MM.1S (cell line): ENCODE results near the gene SEC23A.

Experiments
- EZH2 ChIP-seq: fragments of 300-600 bp; sonication (generic); optimal IDR thresholded peaks from 2 replicates; pipeline ENCODE3; 2017; ENCODE audit warnings: low read depth, mild to moderate bottlenecking, antibody characterized with exemption, low read length, mixed read lengths
- EZH2phosphoT487 ChIP-seq: fragments of 300-600 bp; sonication (generic); IDR thresholded peaks from 2 replicates; pipeline ENCODE4 v1.6.1; 2018; ENCODE audit warnings: antibody characterized with exemption, low read length
- TF ChIP-seq, protein P1 (sequence below): fragments of 300-600 bp; sonication (generic); IDR thresholded peaks from 2 replicates; pipeline ENCODE4 v1.5.1; 2016; ENCODE audit warnings: antibody characterized with exemption, low read length, mixed read lengths

DNA sequence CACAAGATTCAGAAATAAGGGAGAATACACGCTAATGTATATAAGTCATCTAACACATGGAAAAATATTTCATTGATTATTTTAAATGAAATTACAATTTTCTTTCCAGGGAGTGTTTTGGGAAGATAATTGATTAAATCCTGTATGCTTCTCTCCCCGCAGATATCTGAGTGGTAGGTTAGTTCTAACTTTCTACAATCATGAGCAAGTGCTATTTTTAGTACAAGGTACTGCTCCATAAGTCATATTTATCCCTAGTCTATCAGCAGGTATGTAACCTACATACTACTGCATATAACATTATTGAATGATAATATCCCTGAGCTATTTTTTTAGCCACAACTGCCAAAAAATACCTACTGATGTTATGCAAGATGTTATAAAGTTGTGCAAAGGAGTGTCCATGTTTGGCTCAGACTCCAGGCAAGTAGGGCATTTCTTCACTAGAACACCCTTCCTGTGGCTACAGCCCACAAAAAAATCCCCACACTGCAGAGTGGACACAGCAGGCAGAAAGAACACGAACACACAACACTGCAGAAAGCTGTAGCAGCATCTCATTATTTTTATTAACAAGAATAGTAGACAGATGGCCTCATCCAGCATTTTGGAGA, 87.0 kb downstream of the SEC23A start:
- TF ChIP-seq, protein P1, sequence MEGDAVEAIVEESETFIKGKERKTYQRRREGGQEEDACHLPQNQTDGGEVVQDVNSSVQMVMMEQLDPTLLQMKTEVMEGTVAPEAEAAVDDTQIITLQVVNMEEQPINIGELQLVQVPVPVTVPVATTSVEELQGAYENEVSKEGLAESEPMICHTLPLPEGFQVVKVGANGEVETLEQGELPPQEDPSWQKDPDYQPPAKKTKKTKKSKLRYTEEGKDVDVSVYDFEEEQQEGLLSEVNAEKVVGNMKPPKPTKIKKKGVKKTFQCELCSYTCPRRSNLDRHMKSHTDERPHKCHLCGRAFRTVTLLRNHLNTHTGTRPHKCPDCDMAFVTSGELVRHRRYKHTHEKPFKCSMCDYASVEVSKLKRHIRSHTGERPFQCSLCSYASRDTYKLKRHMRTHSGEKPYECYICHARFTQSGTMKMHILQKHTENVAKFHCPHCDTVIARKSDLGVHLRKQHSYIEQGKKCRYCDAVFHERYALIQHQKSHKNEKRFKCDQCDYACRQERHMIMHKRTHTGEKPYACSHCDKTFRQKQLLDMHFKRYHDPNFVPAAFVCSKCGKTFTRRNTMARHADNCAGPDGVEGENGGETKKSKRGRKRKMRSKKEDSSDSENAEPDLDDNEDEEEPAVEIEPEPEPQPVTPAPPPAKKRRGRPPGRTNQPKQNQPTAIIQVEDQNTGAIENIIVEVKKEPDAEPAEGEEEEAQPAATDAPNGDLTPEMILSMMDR = no peak
- TF ChIP-seq EZH2 (no peak), EZH2phosphoT487 (no peak)
